GM18873 (cell line): ENCODE measurements around the gene SPOCK1.

ENCODE experiments used
- ATAC-seq: cut with Tn5 transposase; IDR thresholded peaks from one replicate; pipeline ENCODE4 v1.9.1; 2021; ENCODE audit warnings: mild to moderate bottlenecking, moderate library complexity, moderate number of reproducible peaks; ENCODE audit not compliant: unreplicated experiment, low FRiP score

SPOCK1 gene

GRCh38 chr5:137336161-137336560 is 163.0 kb downstream of the SPOCK1 start:
- no peak for ATAC-seq

- no peak for ATAC-seq
These were observed 163.6 kb downstream of the SPOCK1 start for GRCh38 chr5:137335493-137335892.

- no peak for ATAC-seq
These were observed 165.2 kb downstream of the SPOCK1 start for GRCh38 chr5:137333928-137334327.

GRCh38 chr5:137333475-137333874 is 165.7 kb downstream of the SPOCK1 start:
- no peak for ATAC-seq

- no peak for ATAC-seq
These were observed 166.8 kb downstream of the SPOCK1 start for GRCh38 chr5:137332296-137332695.

GRCh38 chr5:137329586-137330296 is 169.4 kb downstream of the SPOCK1 start:
- ATAC-seq: no peak

- no peak for ATAC-seq
These were observed 170.1 kb downstream of the SPOCK1 start for GRCh38 chr5:137328991-137329390.

GRCh38 chr5:137328463-137328862 is 170.7 kb downstream of the SPOCK1 start:
- no peak for ATAC-seq

GRCh38 chr5:137325721-137326120 is 173.4 kb downstream of the SPOCK1 start:
- no peak for ATAC-seq

- ATAC-seq: no peak
These were observed 178.8 kb downstream of the SPOCK1 start for GRCh38 chr5:137320056-137321045.

GRCh38 chr5:137318027-137318426 is 181.1 kb downstream of the SPOCK1 start:
- ATAC-seq: no peak

- no peak for ATAC-seq
These were observed 182.8 kb downstream of the SPOCK1 start for GRCh38 chr5:137316346-137316736.

- ATAC-seq: no peak
These were observed 183.4 kb downstream of the SPOCK1 start for GRCh38 chr5:137315534-137316345.

- ATAC-seq: no peak
These were observed 184.0 kb downstream of the SPOCK1 start for GRCh38 chr5:137315109-137315508.

GRCh38 chr5:137313526-137314175 is 185.5 kb downstream of the SPOCK1 start:
- ATAC-seq: no peak

GRCh38 chr5:137312011-137312410 is 187.1 kb downstream of the SPOCK1 start:
- ATAC-seq: no peak

- ATAC-seq: no peak
These were observed 188.9 kb downstream of the SPOCK1 start for GRCh38 chr5:137310051-137310730.

GRCh38 chr5:137309290-137309689 is 189.8 kb downstream of the SPOCK1 start:
- ATAC-seq: no peak

GRCh38 chr5:137308311-137308710 is 190.8 kb downstream of the SPOCK1 start:
- ATAC-seq: no peak

GRCh38 chr5:137306903-137307302 is 192.2 kb downstream of the SPOCK1 start:
- ATAC-seq: no peak
